ENCODE data around the gene PRIMPOL.
A peak's percentile ranks its signal among the peaks of the same experiment; 100 is the strongest.
"Not testable (repeated sequence)": the region's sequence is repeated elsewhere in the genome, so short reads cannot be mapped to it uniquely, and the experiment has no call there.

Gene PRIMPOL

DNA sequence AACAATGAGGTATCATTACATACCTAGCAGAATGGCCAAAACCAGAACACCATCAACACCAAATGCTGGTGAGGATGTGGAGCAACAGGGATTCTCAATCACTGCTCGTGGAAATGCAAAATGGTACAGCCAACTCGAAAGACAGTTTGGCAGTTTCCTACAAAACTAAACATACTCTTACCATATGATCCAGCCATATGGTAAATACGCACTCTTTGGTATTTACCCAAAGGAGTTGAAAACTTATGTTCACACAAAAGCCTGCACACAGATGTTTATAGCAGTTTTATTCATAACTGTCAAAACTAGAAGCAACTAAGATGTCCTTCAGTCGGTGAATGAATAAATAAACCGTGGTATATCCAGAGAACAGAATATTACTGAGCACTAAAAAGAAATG, 8.1 kb upstream of the PRIMPOL start:
- DNase-seq: no peak

DNA sequence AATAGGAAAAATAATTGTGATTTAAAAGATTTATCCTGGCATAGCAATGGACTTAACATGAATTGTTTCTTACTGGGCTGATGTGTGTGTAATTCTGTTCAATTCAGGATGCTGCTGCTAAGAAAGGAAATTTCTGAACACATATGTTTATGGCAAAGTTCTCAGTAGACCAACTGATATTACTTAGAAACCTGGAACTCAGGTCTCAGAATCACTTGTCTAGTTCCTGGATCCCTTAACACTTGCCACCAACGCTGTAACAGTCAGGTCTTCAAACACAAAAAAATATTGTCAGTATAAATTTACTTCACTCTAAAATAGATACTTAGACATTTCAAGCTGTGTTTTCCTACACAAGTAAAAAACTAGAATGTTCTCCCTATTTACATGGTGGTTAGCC, 5.8 kb upstream of the PRIMPOL start:
- DNase-seq: no peak

DNA sequence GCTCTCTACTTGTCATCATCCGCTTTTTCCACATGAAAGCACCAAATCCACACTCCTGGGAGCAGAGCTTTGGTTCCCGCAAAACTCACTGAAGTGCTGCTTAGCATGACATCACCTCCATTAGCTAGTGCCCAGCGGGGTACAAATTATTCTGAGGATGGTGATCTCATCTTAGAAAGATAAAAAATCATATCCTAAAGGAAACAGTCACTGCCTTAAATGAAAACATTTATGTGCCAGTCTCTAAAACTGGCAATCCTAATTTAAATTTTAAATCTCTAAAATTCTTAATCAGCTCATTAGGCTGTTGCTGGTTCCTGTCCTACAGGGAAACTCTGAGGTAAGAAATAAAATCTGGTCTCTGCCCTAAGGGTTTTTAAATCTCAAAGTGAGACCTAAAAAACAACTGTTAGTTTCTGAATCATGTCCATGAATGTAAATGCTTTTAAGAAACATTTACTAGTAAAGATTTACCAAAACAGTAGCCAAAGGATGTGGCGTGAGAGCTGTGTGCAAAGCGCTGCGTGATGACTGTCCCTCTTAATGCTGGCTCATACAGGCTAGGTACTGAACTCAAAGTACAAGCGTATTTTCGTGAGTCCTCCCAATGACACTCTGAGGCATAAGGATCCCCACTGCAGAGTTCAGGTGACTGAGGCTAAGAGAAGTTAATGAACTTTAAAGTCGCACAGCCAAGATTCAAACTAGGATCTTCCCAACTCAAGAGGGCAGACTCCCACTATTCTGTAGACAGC, 4.8 kb upstream of the PRIMPOL start:
- no peak for DNase-seq

DNA sequence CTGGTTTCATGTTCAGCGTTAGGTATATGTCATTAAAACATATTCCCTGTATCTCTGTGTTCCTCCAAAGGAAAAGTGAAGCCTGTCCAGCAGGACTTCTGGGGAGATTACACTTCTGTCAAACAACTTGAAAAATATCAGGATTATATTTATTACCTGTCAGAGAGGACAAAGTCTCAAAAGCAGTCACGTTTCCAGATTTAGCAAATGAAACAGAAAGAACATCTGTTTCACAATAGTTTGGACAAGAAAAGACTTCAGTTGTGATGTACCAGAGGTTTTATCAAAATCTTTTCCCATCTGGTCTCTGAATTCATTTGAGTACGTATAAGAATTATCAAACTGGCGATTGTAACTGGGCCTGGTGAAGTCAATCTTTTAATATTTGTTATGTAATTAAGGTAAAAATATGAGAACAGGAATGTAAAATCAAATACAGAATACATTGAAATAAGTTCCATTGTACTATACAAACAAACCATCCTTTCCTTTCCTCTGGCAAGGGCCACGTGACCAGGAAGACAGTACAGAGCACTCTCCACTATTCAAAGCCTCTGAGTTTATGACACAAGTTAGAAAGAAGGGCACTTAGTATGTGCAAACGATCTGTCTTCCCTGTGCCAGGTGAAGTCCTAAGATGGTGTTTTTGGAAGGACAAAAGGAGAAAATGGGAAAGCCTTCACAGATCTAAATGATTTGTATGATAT, 3.5 kb upstream of the PRIMPOL start:
- DNase-seq: no peak

DNA sequence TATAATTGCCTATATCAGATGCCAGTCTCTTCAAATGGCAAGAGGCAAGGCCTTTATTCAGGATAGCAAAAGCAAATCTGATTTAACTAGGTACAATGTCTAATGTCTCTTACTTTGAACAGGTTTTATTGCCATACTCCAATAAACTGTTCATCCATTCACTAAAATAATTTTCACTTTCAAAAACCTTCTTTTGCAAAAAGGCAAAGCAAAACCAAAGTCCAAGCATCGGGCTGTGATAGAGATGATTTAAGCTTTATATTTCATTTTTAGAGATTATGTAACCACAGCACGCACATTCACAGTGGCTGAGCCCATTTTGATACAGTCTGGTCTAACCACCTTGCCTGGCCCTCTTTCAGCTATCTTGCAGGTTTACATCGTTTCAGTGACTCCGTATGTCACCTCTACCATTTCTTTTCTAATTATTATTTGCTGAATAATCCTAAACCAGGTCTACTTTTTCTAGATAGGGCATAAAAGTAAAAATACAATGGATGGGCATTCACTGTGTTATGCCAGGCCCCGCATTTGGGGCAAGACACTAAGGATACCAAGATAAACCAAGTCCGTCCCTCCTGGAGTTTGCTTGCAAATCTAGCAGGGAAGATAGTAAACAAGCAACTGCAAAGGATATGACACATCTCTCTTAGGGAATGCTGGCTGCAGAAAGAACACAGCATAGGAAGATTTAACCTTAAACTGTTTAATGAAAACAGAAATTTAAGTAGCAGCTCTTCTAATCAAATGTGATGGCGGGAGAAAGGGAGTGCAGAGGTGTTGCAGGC, 2.1 kb upstream of the PRIMPOL start:
- no peak for DNase-seq

DNA sequence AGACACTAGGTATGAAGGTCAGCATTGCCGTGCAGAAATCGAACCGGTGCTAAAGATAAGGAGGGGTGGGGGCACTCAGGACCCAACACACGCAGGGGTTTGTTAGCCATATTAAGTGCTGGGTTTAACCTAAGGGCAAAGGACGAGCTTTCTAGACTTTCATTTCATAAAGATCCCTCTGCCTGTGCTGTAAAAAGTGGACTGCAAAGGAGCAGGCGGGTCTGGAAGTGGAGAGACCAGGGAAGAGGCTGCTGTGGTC, 1.6 kb upstream of the PRIMPOL start:
- no peak for DNase-seq

DNA sequence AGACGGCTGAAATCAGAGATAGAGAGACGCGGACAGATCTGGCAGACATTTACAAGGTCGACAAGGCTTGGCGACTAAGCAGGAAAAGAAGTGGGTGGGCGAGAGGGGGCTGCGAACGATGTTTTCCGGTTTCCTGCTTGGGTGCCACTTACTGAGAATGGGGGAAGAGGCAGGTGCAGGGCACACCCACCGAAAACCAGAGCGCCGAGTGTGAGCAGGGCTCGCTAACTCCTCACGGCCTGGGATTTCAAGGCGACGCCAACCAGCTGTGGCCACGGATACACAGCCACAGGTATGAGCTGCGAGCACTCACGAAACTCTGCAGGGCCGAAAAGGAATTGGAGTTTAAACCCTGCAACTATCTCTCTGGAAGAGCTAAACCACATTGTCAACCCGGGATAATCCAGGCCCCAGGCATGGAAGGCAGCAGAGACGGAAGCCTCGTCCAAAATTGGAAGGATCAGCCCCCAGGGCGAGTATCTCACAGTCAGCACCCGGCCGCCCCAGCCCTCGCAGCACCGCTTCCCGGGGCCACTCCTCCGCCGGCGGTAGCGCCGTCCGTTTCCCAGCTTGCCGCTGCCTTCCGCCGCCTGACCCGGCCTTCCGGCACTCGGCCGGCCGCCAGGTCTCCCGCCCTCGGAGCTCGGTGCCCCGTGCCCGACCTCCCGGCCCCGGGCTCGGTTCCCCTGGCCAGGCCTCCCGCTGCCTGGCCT, 1.1 kb upstream of the PRIMPOL start:
- peak; percentile 41 for DNase-seq

DNA sequence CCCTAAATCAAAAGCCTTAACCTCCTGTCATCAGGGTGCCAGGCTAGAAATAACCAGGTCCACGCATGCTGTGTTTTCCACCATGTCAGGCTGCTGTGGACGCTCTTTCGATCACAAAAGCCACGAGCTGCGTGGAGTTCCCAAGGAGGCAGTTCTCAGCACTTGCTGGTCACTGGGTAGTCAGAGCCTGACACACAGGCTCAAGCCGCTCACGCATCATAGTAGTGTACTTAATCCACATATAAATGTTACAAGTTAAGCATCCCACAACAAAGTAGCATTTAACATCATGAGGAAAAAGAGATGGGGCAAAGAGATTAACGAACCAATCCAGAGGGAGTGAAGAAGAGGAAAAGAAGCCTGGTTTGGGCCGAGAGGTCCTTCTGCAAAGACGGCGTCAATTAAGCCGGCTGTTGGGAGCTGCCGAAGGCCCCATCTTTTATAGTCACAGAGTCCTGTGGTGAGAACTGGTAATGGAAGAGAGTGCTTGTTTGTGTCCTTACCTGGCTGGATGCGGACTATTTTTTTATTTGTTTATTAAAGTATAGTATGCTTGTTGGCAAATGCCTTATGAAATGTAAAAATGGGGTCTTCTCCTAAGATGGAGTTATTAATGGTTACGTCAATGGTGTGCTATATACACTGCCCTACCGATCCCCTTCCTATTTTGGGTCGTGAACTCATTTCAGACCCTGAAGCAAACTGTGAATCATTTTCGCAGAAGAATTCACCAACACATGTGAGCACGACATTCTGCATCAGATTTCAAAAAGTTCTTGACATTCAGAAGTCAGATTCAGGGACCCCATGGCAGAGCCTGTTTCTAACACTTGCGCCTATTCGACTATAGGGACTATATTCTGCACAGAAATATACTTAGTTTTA, 675 bp downstream of the PRIMPOL start:
- no peak for DNase-seq

DNA sequence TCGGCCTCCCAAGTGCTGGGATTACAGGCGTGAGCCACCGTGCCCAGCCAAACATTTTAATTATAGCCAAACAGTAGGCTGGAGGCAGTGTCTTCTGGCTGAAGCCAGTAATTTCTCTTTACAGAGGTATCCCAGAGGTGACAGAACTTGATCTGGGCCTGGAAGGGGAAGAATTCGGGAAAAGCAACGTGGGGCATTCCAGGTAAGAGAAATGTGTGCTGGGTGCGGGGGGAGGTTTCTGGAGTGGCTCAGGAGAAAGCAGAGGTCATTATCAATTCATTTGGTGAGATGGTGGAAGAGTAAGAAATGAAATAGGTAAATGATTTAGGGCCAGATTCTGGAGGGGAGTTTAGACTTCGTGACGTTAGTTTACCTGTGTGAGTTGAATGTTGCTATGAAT, 2.4 kb downstream of the PRIMPOL start:
- no peak for DNase-seq

DNA sequence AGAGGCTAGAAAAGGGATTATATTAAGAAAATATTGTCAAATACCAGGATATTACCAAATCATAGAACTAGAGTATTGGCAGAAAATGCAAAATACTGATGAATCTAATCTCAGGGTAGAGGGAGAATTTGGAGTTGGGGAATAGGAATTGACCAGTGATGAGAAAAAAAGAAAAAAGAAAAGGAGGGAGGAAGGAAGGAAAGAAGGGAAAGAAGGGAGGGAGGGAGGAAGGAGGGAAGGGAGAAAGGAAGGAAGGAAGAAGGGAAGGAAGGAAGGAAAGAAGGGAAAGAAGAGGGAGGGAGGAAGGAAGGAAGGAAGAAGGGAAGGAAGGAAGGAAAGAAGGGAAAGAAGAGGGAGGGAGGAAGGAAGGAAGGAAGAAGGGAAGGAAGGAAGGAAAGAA, 3.1 kb downstream of the PRIMPOL start:
- not testable (repeated sequence) for DNase-seq

DNA sequence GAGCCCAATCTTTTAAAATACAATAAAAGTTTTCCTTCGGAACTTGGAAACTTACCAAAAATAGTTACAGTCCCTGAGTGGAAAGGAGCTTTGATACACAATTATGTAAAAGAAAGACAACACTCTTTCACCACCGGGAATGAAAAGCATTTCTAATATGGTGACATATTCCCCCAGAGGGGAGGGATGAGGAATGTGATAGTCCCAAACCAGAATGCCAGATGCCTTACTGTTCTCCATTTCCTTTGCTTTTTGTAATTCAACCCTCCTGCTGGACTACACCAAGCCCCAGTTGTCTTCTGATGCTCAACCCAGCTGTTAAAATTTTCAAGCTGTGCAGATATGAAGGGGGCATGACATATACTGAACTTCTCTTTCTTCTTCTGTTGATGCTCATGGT, 4.1 kb downstream of the PRIMPOL start:
- DNase-seq: no peak

DNA sequence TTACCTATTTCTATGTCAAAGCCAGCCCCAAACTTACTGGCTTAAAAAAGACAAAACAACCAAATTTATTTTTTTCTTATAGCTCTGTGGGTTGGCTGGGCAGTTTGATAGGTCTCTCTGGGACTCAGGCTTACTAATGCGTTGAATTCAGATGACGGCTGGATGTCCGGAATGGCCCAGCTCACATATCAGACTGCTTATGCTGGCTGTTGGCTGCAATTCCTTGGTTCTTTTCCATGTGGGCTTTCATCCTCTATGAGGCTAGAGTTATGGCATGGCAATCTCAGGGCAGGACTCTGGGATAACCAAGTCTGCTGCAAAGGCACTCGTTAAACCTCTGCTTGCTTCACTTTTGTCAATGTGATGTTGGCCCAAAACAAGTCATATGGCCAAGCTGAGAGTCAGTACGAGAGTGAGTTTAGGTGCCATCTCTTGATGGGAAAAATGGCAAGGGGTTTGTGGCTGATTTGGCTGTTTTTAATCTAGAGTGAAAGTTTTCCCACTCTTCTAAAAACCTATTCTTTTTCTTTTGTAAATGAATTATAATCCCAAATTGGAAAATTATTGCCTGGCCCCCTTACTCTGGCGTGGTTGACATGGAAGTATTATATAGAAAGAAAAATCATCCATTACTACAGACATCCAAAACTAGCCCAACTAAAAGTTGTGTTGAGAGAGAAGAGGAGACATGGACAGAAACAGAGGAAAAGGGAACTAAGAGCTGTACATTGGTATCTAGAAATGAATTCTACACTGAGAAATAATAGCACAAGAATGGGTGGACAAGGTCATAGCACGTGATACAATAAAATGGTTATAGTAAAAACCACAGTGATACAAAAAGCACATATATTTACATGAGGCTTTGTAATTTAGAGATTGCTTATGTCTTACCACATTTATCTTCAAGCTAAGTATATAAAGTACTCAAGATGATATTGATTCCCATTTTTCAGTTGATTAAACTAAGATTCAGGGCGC, 6.6 kb downstream of the PRIMPOL start:
- no peak for DNase-seq

DNA sequence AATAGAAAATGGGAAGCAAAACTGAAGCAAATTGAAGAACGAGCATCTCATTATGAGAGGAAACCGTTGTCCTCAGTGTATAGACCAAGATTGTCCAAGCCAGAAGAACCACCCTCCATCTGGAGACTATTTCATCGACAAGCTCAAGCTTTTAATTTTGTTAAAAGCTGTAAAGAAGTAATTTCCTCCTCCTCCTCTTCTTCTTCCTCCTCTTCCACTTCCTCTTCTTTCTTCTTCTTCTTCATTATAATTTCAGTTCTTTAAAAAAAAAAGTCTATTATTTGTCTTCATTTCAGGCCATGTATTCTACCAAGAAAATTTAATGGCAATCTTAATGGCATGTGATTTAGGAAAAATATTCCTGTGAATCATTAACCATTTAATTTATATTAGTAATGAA, 7.6 kb downstream of the PRIMPOL start:
- DNase-seq: no peak

DNA sequence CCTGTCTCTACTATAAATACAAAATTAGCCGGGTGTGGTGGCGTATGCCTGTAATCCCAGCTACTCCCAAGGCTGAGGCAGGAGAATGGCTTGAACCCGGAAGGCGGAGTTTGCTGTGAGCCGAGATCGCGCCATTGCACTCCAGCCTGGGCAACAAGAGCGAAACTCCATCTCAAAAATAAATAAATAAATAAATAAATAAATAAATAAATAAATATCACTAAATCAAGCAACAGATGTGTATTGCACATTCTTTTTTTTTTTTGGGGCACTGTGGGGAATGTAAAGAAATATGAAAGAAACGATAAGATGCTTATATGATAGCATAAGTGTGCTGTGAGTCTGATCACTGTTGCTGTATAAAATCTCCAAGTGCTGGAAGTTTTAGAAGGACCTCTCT, 8.3 kb downstream of the PRIMPOL start:
- not testable (repeated sequence) for DNase-seq

DNA sequence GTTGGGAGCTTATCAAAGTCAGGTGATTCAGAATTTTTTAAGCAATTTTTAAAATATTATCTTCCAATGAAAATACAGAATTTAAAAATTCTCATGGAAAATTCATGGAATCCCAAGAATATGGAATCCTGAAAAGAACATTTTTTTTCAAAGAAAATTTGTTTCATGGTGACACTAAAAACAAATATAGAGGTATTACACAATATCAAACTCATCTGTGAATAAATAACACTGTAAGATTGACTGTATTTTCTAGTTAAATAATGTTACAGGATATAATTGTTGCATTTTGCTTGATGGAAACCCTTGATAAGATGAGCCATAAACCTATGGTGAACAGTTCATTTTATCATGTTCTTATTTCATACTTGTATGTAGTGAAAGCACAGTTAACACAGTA, 11.4 kb downstream of the PRIMPOL start:
- no peak for DNase-seq

DNA sequence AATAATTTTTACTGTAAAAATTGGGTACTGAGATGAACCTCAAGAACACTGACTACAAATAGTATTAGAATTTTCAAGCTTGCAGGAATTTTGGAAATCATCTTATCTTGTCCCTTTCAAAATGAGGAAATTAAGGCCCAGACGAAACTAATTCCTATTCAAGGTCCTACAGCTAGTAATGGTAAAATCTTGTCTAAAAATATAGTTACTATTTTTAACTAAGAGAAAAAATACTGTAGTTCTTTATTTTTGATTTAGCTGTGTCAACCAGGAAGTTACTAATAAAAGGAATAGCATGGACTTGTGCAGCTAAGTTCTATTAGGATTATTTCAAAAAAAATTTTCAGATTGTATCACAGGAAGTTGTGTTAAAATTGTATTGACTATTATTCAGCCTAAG, 12.7 kb downstream of the PRIMPOL start:
- DNase-seq: no peak

DNA sequence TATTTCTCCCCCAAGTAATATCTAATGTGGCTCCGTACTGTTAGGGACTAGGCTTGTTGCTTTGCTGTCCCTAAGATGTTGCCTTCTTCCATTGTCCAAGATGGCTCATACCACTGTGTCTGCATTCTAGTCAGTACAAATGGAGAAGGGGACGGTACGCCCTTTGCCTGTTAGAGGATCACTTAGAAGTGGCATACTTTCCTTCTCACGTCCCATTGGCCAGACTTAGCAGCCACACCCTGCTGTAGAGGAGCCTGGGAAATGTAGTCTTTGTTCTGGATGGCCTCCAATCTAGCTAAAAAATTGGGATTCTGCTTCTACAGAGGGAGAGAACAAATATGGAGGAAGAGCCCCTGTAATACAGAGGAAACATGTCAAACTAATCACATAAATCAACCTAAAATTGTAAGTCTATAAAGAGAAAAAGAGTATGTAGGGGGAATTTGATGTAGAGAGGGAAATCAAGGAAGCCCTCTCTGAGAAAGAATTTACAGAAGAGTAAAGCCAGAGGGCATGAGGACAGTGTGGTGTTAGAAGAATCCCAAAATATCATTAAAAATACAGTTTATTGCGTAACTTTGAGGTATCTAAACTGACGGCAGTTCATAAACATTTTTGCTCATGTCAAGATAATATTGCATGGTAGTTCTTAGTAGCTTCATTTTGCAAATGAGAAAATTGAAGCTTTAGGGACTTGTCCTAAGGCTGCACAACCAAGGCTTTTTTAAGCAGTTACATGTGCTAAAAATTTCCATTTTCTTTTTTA, 15.1 kb downstream of the PRIMPOL start:
- no peak for DNase-seq

DNA sequence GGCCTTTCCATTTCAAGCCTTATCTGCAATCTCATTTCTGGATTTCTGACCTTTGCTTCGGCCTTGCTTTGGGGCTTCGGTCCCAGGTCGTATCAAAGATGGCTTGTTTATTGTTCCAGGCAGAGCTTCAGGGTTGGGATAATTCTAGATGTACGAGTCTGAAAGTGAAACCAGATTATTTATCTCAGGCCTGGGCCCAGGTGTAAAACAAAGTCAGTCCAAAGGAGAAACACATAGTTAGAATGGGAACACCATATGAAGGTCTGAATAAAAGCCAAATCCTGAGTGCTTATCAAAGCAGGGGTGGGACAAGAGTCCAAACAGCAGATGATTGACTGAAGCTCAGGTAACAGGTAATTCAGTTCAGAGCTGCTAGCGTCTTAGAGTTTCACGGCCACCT, 17.1 kb downstream of the PRIMPOL start:
- DNase-seq: no peak

DNA sequence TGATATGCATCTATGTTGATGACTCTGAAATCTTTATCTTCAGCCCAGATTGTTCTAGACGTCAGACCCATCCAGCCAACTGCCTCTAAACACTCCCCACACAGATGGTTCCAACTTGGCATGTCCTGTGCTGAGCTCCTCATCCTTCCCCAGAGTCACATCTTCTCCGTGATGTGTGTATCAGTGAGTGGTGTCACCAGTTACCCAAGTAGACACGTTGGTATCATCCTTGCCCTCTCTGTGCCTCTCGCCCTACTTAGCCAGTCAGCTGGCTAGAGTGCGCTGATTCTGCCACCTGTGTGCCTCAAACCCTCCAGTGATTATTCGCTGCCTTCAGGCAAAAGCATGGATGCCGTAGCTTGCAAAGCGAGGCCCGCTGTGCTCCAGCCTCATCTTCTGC, 18.6 kb downstream of the PRIMPOL start:
- DNase-seq: no peak

DNA sequence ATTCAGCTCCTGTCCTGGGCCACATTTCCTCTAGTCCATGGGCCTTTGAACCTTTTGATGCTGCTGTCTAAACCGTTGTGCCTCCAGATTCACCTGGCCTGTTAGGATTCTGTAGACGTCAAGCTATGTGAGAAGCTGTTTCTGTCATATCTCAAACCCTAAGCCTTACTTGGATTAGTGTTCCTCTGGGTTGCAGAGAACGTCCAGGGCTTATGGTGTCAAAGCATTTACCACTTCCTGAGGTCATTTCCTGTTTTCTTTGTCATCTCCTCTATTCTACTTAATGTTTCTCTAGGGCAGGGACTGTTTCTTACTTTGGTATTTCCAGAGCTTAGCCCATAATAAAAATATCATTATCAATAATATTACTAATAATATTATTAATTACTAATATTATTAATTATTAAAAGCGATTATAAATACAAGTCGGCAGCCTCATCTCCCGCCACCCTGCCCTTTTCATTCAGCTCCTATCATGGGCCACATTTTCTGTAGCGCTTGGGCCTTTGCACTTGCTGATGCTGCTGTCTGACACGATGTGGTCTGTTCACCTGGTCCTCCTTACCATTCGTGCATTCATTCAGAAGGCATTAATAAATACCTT, 19.1 kb downstream of the PRIMPOL start:
- no peak for DNase-seq
